HEK293 (cell line): ENCODE data around the gene ZNF33A.

ENCODE experiments used
- CTCF ChIA-PET: fragments of 350-600 bp; formaldehyde crosslinking; extraction: SDS; loops from one replicate; lab custom pipeline; 2021; ENCODE audit warnings: antibody characterized with exemption; lab: Yijun Ruan, JAX
- POLR2A ChIA-PET: fragments of 300-600 bp; formaldehyde crosslinking; extraction: SDS; loops from one replicate; lab custom pipeline; 2020; ENCODE audit warnings: antibody characterized with exemption, inconsistent platforms; lab: Yijun Ruan, JAX
- H3K27ac ChIP-seq: fragments of 200-500 bp; sonication (Bioruptor generic); 2 replicates; pipeline ENCODE4 v1.5.1; 2014; ENCODE audit warnings: low read depth, low read length, control low read depth, inconsistent platforms; ENCODE audit errors: extremely low read depth
- H3K36me3 ChIP-seq, 2 experiments: fragments of 200-500 bp in 1 of 2; sonication (Bioruptor generic) in 1 of 2; 1 replicate in 1 of 2; 2 replicates in 1 of 2; pipeline ENCODE4 v1.5.1; 2014 to 2017; ENCODE audit warnings: inconsistent platforms in 2 of 2, low read length in 2 of 2; ENCODE audit not compliant: control insufficient read depth in 2 of 2, insufficient read depth in 1 of 2
- H3K4me1 ChIP-seq: fragments of 200-500 bp; sonication (Bioruptor generic); 2 replicates; pipeline ENCODE4 v1.5.1; 2014; ENCODE audit warnings: mild to moderate bottlenecking, low read length, inconsistent platforms; ENCODE audit not compliant: control insufficient read depth, insufficient read depth
- H3K4me3 ChIP-seq: 2 replicates; pipeline ENCODE4 v1.5.1; 2011; ENCODE audit warnings: low read depth, mild to moderate bottlenecking, control low read depth, low read length, moderate library complexity
- H3K9me3 ChIP-seq: fragments of 200-500 bp; sonication (Bioruptor generic); 2 replicates; pipeline ENCODE4 v1.5.1; 2014; ENCODE audit warnings: low read depth, low read length, inconsistent platforms; ENCODE audit not compliant: control insufficient read depth, insufficient read depth
- KLF8 ChIP-seq: fragments of 450-650 bp; formaldehyde crosslinking; IDR thresholded peaks from 2 replicates; pipeline ENCODE4 v1.5.1; 2016; ENCODE audit warnings: missing biosample characterization, missing genetic modification characterization
- PRDM2 ChIP-seq: fragments of 450-650 bp; formaldehyde crosslinking; IDR thresholded peaks from 2 replicates; pipeline ENCODE4 v1.5.1; 2016; ENCODE audit warnings: missing biosample characterization, missing genetic modification characterization, borderline replicate concordance
- SP2 ChIP-seq: fragments of 450-650 bp; formaldehyde crosslinking; IDR thresholded peaks from 2 replicates; pipeline ENCODE4 v1.5.1; 2016; ENCODE audit warnings: missing biosample characterization, missing genetic modification characterization
- TSHZ1 ChIP-seq: fragments of 450-650 bp; formaldehyde crosslinking; IDR thresholded peaks from 2 replicates; pipeline ENCODE4 v1.5.1; 2016; ENCODE audit warnings: missing biosample characterization, missing genetic modification characterization, borderline replicate concordance
- ZNF19 ChIP-seq: fragments of 450-650 bp; formaldehyde crosslinking; IDR thresholded peaks from 2 replicates; pipeline ENCODE4; 2016; ENCODE audit warnings: missing biosample characterization, missing genetic modification characterization, low read depth
- ZNF23 ChIP-seq: fragments of 450-650 bp; formaldehyde crosslinking; IDR thresholded peaks from 2 replicates; pipeline ENCODE4 v1.5.1; 2016; ENCODE audit warnings: missing biosample characterization, missing genetic modification characterization, borderline replicate concordance
- ZNF239 ChIP-seq: fragments of 450-650 bp; formaldehyde crosslinking; IDR thresholded peaks from 2 replicates; pipeline ENCODE4 v1.5.1; 2016; ENCODE audit warnings: missing biosample characterization, missing genetic modification characterization
- ZNF791 ChIP-seq: fragments of 450-650 bp; formaldehyde crosslinking; IDR thresholded peaks from 2 replicates; pipeline ENCODE4 v1.5.1; 2016; ENCODE audit warnings: missing biosample characterization, missing genetic modification characterization
- ZNF792 ChIP-seq: fragments of 450-650 bp; formaldehyde crosslinking; IDR thresholded peaks from 2 replicates; pipeline ENCODE4 v1.5.1; 2016; ENCODE audit warnings: missing biosample characterization, missing genetic modification characterization
- TF ChIP-seq, protein P1 (sequence below): fragments of 450-650 bp; formaldehyde crosslinking; optimal IDR thresholded peaks from 2 replicates; pipeline ENCODE3; 2016; ENCODE audit warnings: missing biosample characterization, mild to moderate bottlenecking, missing genetic modification characterization
- TF ChIP-seq, protein P2 (sequence below): fragments of 450-650 bp; formaldehyde crosslinking; IDR thresholded peaks from 2 replicates; pipeline ENCODE4 v1.5.1; 2016; ENCODE audit warnings: missing biosample characterization, missing genetic modification characterization
- TF ChIP-seq, protein P3 (sequence below): fragments of 450-650 bp; formaldehyde crosslinking; IDR thresholded peaks from 2 replicates; pipeline ENCODE4 v1.5.1; 2016; ENCODE audit warnings: missing biosample characterization, missing genetic modification characterization, low read depth
- TF ChIP-seq, protein P4 (sequence below): fragments of 450-650 bp; formaldehyde crosslinking; IDR thresholded peaks from 2 replicates; pipeline ENCODE4 v1.5.1; 2016; ENCODE audit warnings: missing biosample characterization, missing genetic modification characterization

The ZNF33A gene

GRCh38 chr10:38047666-38048065, 37.2 kb downstream of the ZNF33A start:
- H3K27ac ChIP-seq = no peak overlapping the region
- H3K4me3 ChIP-seq = no peak overlapping the region
- H3K36me3 ChIP-seq = peaks cover 14 to 20% of the 10 kb centered on the region in 2 experiments
- no peaks in the 10 kb centered on the region for H3K4me1 ChIP-seq
- TF ChIP-seq, protein P1, sequence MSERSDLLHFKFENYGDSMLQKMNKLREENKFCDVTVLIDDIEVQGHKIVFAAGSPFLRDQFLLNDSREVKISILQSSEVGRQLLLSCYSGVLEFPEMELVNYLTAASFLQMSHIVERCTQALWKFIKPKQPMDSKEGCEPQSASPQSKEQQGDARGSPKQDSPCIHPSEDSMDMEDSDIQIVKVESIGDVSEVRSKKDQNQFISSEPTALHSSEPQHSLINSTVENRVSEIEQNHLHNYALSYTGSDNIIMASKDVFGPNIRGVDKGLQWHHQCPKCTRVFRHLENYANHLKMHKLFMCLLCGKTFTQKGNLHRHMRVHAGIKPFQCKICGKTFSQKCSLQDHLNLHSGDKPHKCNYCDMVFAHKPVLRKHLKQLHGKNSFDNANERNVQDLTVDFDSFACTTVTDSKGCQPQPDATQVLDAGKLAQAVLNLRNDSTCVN (tag by site-specific recombination) = no peak
- TF ChIP-seq SP2 (tag by site-specific recombination) = no peak
- no peak for TF ChIP-seq PRDM2
- no peak for TF ChIP-seq ZNF23 (tag by site-specific recombination)
- TF ChIP-seq, protein P2, sequence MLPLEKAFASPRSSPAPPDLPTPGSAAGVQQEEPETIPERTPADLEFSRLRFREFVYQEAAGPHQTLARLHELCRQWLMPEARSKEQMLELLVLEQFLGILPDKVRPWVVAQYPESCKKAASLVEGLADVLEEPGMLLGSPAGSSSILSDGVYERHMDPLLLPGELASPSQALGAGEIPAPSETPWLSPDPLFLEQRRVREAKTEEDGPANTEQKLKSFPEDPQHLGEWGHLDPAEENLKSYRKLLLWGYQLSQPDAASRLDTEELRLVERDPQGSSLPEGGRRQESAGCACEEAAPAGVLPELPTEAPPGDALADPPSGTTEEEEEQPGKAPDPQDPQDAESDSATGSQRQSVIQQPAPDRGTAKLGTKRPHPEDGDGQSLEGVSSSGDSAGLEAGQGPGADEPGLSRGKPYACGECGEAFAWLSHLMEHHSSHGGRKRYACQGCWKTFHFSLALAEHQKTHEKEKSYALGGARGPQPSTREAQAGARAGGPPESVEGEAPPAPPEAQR (tag by site-specific recombination) = no peak
- TF ChIP-seq ZNF239 (tag by site-specific recombination) = no peak
- no peak for TF ChIP-seq ZNF792 (tag by site-specific recombination)
- TF ChIP-seq, protein P3, sequence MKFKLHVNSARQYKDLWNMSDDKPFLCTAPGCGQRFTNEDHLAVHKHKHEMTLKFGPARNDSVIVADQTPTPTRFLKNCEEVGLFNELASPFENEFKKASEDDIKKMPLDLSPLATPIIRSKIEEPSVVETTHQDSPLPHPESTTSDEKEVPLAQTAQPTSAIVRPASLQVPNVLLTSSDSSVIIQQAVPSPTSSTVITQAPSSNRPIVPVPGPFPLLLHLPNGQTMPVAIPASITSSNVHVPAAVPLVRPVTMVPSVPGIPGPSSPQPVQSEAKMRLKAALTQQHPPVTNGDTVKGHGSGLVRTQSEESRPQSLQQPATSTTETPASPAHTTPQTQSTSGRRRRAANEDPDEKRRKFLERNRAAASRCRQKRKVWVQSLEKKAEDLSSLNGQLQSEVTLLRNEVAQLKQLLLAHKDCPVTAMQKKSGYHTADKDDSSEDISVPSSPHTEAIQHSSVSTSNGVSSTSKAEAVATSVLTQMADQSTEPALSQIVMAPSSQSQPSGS (tag by site-specific recombination) = no peak
- CTCF ChIA-PET = no interaction called here
- no peaks in the 10 kb centered on the region for H3K9me3 ChIP-seq
- POLR2A ChIA-PET = interaction anchor here (0.7 kb wide), 1 partner anchor 269 kb away, joined by 4 read pairs; no protein-coding TSS in a partner anchor

GRCh38 chr10:38050212-38050611, 39.7 kb downstream of the ZNF33A start:
- peaks cover 10 to 27% of the 10 kb centered on the region in 2 experiments for H3K36me3 ChIP-seq
- no peak overlapping the region for H3K4me3 ChIP-seq
- no peaks in the 10 kb centered on the region for H3K9me3 ChIP-seq
- no peak overlapping the region for H3K27ac ChIP-seq
- POLR2A ChIA-PET = no interaction called here
- no peaks in the 10 kb centered on the region for H3K4me1 ChIP-seq
- CTCF ChIA-PET = interaction anchor here (0.6 to 0.8 kb wide), 2 partner anchors 8 to 536 kb away, joined by 3 read pairs; no protein-coding TSS in a partner anchor
- no peak for TF ChIP-seq KLF8 (tag by site-specific recombination)
- TF ChIP-seq ZNF791 (tag by site-specific recombination) = no peak
- TF ChIP-seq, protein P3 (tag by site-specific recombination) = no peak
- TF ChIP-seq, protein P4, sequence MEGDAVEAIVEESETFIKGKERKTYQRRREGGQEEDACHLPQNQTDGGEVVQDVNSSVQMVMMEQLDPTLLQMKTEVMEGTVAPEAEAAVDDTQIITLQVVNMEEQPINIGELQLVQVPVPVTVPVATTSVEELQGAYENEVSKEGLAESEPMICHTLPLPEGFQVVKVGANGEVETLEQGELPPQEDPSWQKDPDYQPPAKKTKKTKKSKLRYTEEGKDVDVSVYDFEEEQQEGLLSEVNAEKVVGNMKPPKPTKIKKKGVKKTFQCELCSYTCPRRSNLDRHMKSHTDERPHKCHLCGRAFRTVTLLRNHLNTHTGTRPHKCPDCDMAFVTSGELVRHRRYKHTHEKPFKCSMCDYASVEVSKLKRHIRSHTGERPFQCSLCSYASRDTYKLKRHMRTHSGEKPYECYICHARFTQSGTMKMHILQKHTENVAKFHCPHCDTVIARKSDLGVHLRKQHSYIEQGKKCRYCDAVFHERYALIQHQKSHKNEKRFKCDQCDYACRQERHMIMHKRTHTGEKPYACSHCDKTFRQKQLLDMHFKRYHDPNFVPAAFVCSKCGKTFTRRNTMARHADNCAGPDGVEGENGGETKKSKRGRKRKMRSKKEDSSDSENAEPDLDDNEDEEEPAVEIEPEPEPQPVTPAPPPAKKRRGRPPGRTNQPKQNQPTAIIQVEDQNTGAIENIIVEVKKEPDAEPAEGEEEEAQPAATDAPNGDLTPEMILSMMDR (tag by site-specific recombination) = no peak
- no peak for TF ChIP-seq TSHZ1 (tag by site-specific recombination)
- no peak for TF ChIP-seq ZNF19 (tag by site-specific recombination)
